Measurements from ENCODE around the gene C19orf85. TPM values are rescaled to one million over a fixed set of nuclear protein-coding genes. Genes with fewer than 3 reads are reported as not detected.
A peak's percentile ranks its signal among the peaks of the same experiment; 100 is the strongest.

The C19orf85 gene
- total RNA-seq, 1 donor from 2014 or later = not detected

DNA sequence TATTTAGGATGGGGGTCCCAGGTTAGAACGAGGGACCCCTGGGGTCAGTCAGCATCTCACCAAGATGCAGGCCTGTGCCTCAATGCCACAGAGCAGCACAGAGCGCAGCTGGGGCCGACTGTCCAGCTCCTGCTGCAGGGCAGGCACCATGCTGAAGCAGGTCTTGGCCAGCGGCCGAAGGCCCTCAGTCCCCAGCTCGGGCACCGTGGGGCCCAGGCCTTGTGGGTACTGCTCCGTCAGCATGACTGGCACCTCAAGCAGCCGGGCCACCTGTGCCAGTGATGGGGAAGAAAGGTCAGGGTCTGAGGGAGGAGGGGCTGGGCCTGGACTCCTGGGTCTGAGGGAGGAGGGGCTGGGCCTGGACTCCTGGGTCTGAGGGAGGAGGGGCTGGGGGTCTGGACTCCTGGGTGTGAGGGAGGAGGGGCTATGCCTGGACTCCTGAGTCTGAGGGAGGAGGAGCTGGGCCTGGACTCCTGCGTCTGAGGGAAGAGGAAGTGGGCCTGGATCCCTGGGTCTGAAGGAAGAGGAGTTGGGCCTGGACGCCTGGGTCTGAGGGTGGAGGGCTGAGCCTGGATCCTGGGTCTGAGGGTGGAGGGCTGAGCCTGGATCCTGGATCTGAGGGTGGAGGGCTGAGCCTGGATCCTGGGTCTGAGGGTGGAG lies 8.8 kb downstream of the C19orf85 start:
- no peak for DNase-seq (ENCODE audit: extremely low spot score in 2 of 2)
- peaks cover 0 to 5% of the 10 kb centered on the region in 2 donors for H3K36me3 ChIP-seq
- intact Hi-C loops (cut with DNase I) = no loop called here
- peaks cover 17% of the 10 kb centered on the region for H3K27me3 ChIP-seq
- no peak overlapping the region for H3K27ac ChIP-seq
- H3K4me1 ChIP-seq = peaks cover 36% of the 10 kb centered on the region
- no peak overlapping the region for H3K4me3 ChIP-seq
- no peak for TF ChIP-seq CTCF (IDR thresholded peaks at IDR 0.05)
- TF ChIP-seq POLR2AphosphoS5 (IDR thresholded peaks at IDR 0.05; ENCODE audit: insufficient read depth in 1 of 2, low read depth in 1 of 2) = no peak
- no peak for TF ChIP-seq POLR2A (IDR thresholded peaks at IDR 0.05)
- H3K9me3 ChIP-seq = no peaks in the 10 kb centered on the region

GRCh38 chr19:55454787-55455243 lies 9.7 kb downstream of the C19orf85 start:
- peaks cover 0 to 5% of the 10 kb centered on the region in 2 donors for H3K36me3 ChIP-seq
- no peak overlapping the region for H3K27ac ChIP-seq
- no peak for TF ChIP-seq CTCF (IDR thresholded peaks at IDR 0.05)
- TF ChIP-seq POLR2A (IDR thresholded peaks at IDR 0.05) = no peak
- TF ChIP-seq POLR2AphosphoS5 (IDR thresholded peaks at IDR 0.05; ENCODE audit: insufficient read depth in 1 of 2, low read depth in 1 of 2) = no peak
- H3K27me3 ChIP-seq = peaks cover 17% of the 10 kb centered on the region
- no peaks in the 10 kb centered on the region for H3K9me3 ChIP-seq
- H3K4me1 ChIP-seq = peaks cover 27% of the 10 kb centered on the region
- intact Hi-C loops (cut with DNase I) = no loop called here
- DNase-seq (ENCODE audit: extremely low spot score in 2 of 2) = no peak
- H3K4me3 ChIP-seq = no peak overlapping the region

DNA sequence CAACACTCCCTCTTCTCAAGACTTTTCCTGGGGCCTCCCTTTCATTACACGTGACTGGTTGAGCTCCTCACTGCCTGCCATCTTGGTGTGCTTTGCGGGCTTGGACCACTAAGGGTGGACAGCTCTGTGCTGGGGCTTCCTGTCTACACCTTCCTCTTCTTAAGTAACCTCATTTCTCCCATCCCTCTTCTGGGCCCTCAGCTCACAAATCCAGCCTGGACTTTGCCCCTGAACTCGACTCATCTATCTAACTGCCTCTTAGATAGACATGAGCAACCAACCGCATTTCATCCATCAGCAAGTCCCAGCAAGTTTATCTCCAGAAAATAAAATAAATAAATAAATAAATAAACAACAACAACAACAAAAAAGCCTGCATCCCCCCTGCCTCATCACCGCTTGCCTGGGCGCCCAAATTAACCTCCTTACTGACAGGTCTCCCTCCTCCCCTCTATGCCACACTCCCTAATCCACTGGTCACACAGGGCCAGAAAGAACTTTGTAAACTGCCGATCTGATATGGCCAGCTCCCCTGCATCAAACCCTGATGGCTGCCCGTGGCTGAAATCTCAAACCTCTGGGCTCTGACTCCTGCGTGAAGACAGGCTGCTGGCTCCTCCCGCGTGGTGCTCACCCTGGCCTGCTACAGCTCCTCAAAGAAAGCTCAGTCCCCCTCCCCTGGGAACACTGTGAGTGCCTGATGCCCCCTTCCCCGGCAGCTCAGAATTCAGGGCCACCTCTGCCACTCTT lies 10.9 kb downstream of the C19orf85 start:
- H3K27ac ChIP-seq = no peak overlapping the region
- intact Hi-C loops (cut with DNase I) = no loop called here
- H3K4me3 ChIP-seq = no peak overlapping the region
- H3K36me3 ChIP-seq = peaks cover 0 to 5% of the 10 kb centered on the region in 2 donors
- peaks cover 17% of the 10 kb centered on the region for H3K27me3 ChIP-seq
- H3K4me1 ChIP-seq = peaks cover 20% of the 10 kb centered on the region
- no peak for TF ChIP-seq POLR2A (IDR thresholded peaks at IDR 0.05)
- TF ChIP-seq POLR2AphosphoS5 (IDR thresholded peaks at IDR 0.05; ENCODE audit: insufficient read depth in 1 of 2, low read depth in 1 of 2) = no peak
- no peak for TF ChIP-seq CTCF (IDR thresholded peaks at IDR 0.05)
- DNase-seq (ENCODE audit: extremely low spot score in 2 of 2) = no peak
- H3K9me3 ChIP-seq = no peaks in the 10 kb centered on the region

DNA sequence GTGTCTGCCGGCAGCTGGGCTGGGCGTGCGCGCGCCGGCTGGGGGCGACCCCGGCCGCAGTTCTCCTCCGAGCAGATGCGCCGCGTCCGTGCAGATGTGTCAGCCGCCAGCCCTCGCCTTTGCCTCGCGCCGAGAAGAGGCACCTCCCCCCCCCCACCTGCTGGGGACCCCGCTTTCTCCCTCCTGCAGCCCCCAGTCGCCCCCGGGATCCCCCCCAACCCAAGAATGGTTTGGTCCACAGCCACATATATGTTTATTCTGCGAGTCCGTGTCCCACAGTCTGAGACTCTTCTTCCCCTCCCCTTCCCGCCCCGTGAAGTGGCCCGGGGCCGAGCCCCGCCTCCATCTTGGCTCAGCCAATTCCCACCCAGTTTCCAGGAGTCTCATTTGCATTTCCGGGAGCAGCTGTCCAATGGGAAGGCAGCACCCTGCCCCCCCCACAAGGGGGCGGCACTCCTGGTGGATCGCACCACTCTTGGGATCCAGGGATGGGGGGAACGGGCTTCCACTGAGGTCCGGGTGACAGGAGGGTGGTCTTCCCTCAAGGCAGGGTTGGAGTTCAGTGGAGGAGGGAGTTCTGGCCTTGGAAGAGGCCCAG lies 11.7 kb downstream of the C19orf85 start:
- no peaks in the 10 kb centered on the region for H3K9me3 ChIP-seq
- H3K27me3 ChIP-seq = peaks cover 17% of the 10 kb centered on the region
- TF ChIP-seq CTCF (IDR thresholded peaks at IDR 0.05) (no peak), POLR2AphosphoS5 (IDR thresholded peaks at IDR 0.05; ENCODE audit: insufficient read depth in 1 of 2, low read depth in 1 of 2) (no peak), POLR2A (IDR thresholded peaks at IDR 0.05) (no peak)
- no peak overlapping the region for H3K27ac ChIP-seq
- H3K36me3 ChIP-seq = peaks cover 0 to 5% of the 10 kb centered on the region in 2 donors
- DNase-seq (ENCODE audit: extremely low spot score in 2 of 2) = no peak
- intact Hi-C loops (cut with DNase I) = no loop called here
- peak overlapping the region in 1 of 2 donors; percentile 14 for H3K4me3 ChIP-seq
- peaks cover 22% of the 10 kb centered on the region for H3K4me1 ChIP-seq
